ENCODE results near the gene FKBP2. TPM values are rescaled to one million over a fixed set of nuclear protein-coding genes. Genes with fewer than 3 reads are reported as not detected.

Gene FKBP2
- total and polyA plus RNA-seq, 2 experiments from 2014 or later: 57.7 to 349 TPM

DNA sequence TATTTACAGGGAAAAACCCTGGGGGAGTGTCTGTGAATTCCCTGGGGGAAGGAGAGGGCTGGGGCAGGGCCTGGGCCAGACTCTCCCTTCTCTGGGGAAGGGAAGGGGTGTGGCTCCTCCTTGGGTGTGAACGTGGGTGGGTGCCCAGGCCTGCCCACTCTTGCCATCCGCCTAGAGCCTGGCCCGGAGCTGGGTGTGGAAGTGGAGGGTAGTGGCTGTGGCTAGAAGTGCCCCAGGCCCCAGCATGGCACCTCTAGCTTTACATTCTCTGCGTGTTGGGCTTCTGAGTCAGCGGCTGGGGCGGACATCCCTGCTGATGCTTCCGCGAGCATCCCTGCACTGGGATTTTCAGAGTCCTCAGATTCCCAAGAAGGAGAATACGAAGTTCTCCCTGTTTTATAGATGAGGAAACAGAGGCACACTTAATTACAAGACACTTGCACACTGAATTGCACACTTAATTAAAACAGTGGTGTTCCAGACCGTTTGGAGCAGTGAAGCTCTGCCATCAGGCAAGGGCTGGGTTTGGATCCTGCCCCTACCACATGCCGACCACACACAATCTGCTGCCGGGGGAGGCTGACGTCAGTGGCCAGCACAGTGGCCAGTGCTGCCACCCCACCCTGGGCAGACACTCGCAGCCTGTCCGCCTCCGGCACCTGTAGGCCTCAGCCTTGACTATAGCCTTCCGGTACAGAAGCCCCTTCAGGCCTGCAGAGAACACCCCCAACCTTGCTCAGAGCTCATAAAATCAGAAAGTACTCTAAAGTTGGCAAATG, 35.9 kb downstream of the FKBP2 start:
- Histone ChIP-seq H3K9me2 (replicated peaks; ENCODE audit: insufficient read depth) (no peaks in the 10 kb centered on the region), H2AFZ (no peak overlapping the region), H3K4me1 (ENCODE audit: insufficient read depth) (peaks cover 12% of the 10 kb centered on the region), H3K4me3 (no peak overlapping the region), H3K27ac (no peak overlapping the region), H3K9me3 (ENCODE audit: low read depth) (no peaks in the 10 kb centered on the region), H3K36me3 (replicated peaks; ENCODE audit: insufficient read depth, low read depth) (no peaks in the 10 kb centered on the region), H3K27me3 (no peaks in the 10 kb centered on the region), H3K4me2 (no peak overlapping the region), H3K79me2 (peaks cover 18% of the 10 kb centered on the region), H4K20me1 (ENCODE audit: insufficient read depth, poor library complexity, severe bottlenecking) (no peaks in the 10 kb centered on the region)
- no peak for TF ChIP-seq EZH2phosphoT487 (IDR thresholded peaks at IDR 0.05; ENCODE audit: low read depth, severe bottlenecking, unreplicated experiment)
- no peak for TF ChIP-seq CTCF (IDR thresholded peaks at IDR 0.05; ENCODE audit: poor library complexity)
- TF ChIP-seq EZH2 (IDR thresholded peaks at IDR 0.05; ENCODE audit: borderline replicate concordance): no peak
- WGBS (ENCODE audit: low lambda C conversion rate, missing lambda C conversion rate): 94% methylated on average over 17 of the region's 17 CpGs
- DNase-seq (ENCODE audit: low spot score): no peak

GRCh38 chr11:64278576-64279190, 37.8 kb downstream of the FKBP2 start:
- H3K9me3 ChIP-seq (ENCODE audit: low read depth): no peaks in the 10 kb centered on the region
- TF ChIP-seq EZH2 (IDR thresholded peaks at IDR 0.05; ENCODE audit: borderline replicate concordance) (no peak), EZH2phosphoT487 (IDR thresholded peaks at IDR 0.05; ENCODE audit: low read depth, severe bottlenecking, unreplicated experiment) (no peak), CTCF (IDR thresholded peaks at IDR 0.05; ENCODE audit: poor library complexity) (no peak)
- H2AFZ ChIP-seq: no peak overlapping the region
- H3K79me2 ChIP-seq: peaks cover 12% of the 10 kb centered on the region
- peaks cover 4% of the 10 kb centered on the region for H3K4me1 ChIP-seq (ENCODE audit: insufficient read depth)
- no peaks in the 10 kb centered on the region for H3K27me3 ChIP-seq
- no peak for DNase-seq (ENCODE audit: low spot score)
- H3K27ac ChIP-seq: no peak overlapping the region
- 86% methylated on average over 8 of the region's 8 CpGs for WGBS (ENCODE audit: low lambda C conversion rate, missing lambda C conversion rate)
- no peak overlapping the region for H3K4me2 ChIP-seq
- no peak overlapping the region for H3K4me3 ChIP-seq
- H3K9me2 ChIP-seq (replicated peaks; ENCODE audit: insufficient read depth): no peaks in the 10 kb centered on the region
- no peaks in the 10 kb centered on the region for H3K36me3 ChIP-seq (replicated peaks; ENCODE audit: insufficient read depth, low read depth)
- no peaks in the 10 kb centered on the region for H4K20me1 ChIP-seq (ENCODE audit: insufficient read depth, poor library complexity, severe bottlenecking)

DNA sequence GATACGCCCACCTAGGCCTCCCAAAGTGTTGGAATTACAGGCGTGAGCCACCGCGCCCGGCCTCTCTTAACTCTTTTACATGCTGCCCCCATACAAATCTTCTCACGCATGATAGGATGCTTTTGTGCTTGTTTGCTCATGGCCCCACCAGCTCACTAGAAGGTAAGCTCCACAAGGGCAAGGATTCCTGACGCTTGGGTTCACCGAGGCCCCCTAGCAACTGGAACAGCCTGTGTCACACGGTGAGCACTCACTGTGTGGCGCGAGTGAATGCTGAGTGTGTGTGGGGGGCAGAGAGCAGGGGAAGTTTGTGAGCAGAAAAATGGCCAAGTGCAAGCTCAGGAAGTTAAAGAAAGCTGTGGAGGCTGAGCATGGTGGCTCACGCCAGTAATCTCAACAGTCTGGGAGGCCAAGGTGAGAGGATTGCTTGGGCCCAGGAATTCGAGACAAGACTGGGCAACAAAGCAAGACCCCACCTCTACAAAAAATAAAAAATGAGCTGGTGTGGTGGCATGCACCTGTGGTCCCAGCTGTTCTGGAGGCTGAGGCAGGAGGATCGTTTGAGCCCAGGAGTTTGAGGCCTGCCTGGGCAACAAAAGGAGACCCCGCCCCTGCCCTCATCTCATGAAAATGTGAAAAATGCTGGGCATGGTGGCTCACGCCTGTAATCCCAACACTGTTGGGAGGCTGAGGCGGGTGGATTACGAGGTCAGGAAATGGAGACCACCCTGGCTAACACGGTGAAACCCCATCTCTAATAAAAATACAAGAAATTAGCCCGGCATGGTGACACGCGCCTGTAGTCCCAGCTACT, 41.3 kb downstream of the FKBP2 start:
- H3K4me3 ChIP-seq: no peak overlapping the region
- H3K9me3 ChIP-seq (ENCODE audit: low read depth): no peaks in the 10 kb centered on the region
- no peak overlapping the region for H3K4me2 ChIP-seq
- no peak for DNase-seq (ENCODE audit: low spot score)
- no peak for TF ChIP-seq CTCF (IDR thresholded peaks at IDR 0.05; ENCODE audit: poor library complexity)
- no peak for TF ChIP-seq EZH2 (IDR thresholded peaks at IDR 0.05; ENCODE audit: borderline replicate concordance)
- no peak for TF ChIP-seq EZH2phosphoT487 (IDR thresholded peaks at IDR 0.05; ENCODE audit: low read depth, severe bottlenecking, unreplicated experiment)
- no peak overlapping the region for H3K27ac ChIP-seq
- 96% methylated on average over 22 of the region's 22 CpGs for WGBS (ENCODE audit: low lambda C conversion rate, missing lambda C conversion rate)
- H4K20me1 ChIP-seq (ENCODE audit: insufficient read depth, poor library complexity, severe bottlenecking): no peaks in the 10 kb centered on the region
- H3K9me2 ChIP-seq (replicated peaks; ENCODE audit: insufficient read depth): no peaks in the 10 kb centered on the region
- H3K4me1 ChIP-seq (ENCODE audit: insufficient read depth): peaks cover 12% of the 10 kb centered on the region
- H3K36me3 ChIP-seq (replicated peaks; ENCODE audit: insufficient read depth, low read depth): no peaks in the 10 kb centered on the region
- no peak overlapping the region for H2AFZ ChIP-seq
- peaks cover 16% of the 10 kb centered on the region for H3K79me2 ChIP-seq
- H3K27me3 ChIP-seq: no peaks in the 10 kb centered on the region

Measured in hepatocyte (in vitro differentiated cells).